T-cell (primary cell): Measurements from ENCODE around the gene SART3. TPM values are rescaled to one million over a fixed set of nuclear protein-coding genes. Genes with fewer than 3 reads are reported as not detected.
A peak's percentile ranks its signal among the peaks of the same experiment; 100 is the strongest.

Experiments used
- ATAC-seq, 4 experiments: fragments of 200-7000 bp in 3 of 4; fragments of 150-1000 bp in 1 of 4; cut with Tn5 transposase; replicated peaks in 1 of 4; 1 replicate in 3 of 4; 2 replicates in 1 of 4; pipeline ENCODE4 v1.10.0; 2021; ENCODE audit warnings: moderate library complexity in 3 of 4, mild to moderate bottlenecking in 2 of 4, moderate number of reproducible peaks in 1 of 4
- CTCF ChIA-PET, 2 donors: fragments of 300-600 bp; sonication (Branson Sonifier 250); formaldehyde crosslinking; loops; one replicate each; lab custom pipeline; 2022; ENCODE audit warnings: antibody characterized with exemption in 2 of 2; lab: Charles Lee
- POLR2A ChIA-PET, 2 donors: fragments of 300-600 bp; sonication (Branson Sonifier 250); formaldehyde crosslinking; loops; one replicate each; lab custom pipeline; 2022; ENCODE audit warnings: antibody characterized with exemption in 2 of 2; lab: Charles Lee
- DNase-seq, 35 experiments: peaks; one replicate each; pipeline versions ENCODE4 v3.0.0 to v3.0.0-alpha.2; 2013 to 2023
- H3K27ac ChIP-seq: one replicate; pipeline ENCODE4 v1.5.1; 2013; ENCODE audit warnings: low read length
- H3K27me3 ChIP-seq, 2 experiments: replicated peaks in 1 of 2; 1 replicate in 1 of 2; 2 replicates in 1 of 2; pipeline versions ENCODE4 v1.6.1 to v1.7.0; 2013; ENCODE audit warnings: low read length in 1 of 2, mixed read lengths in 1 of 2; ENCODE audit not compliant: control insufficient read depth in 2 of 2, insufficient read depth in 2 of 2; ENCODE audit errors: extremely low read depth in 1 of 2
- H3K36me3 ChIP-seq, 2 donors: 1 replicate in 1 of 2; 2 replicates in 1 of 2; pipeline versions ENCODE4 v1.6.1 to v1.7.0; 2013; ENCODE audit warnings: low read length in 1 of 2; ENCODE audit not compliant: control insufficient read depth in 2 of 2, insufficient read depth in 1 of 2; ENCODE audit errors: extremely low read depth in 1 of 2
- H3K4me1 ChIP-seq, 2 experiments: 1 replicate in 1 of 2; 2 replicates in 1 of 2; pipeline versions ENCODE4 v1.6.1 to v1.7.0; 2013; ENCODE audit warnings: low read length in 2 of 2, mixed read lengths in 1 of 2; ENCODE audit not compliant: insufficient read depth in 2 of 2, control insufficient read depth in 1 of 2; ENCODE audit errors: extremely low read depth in 1 of 2
- H3K4me3 ChIP-seq, 2 donors: 1 replicate in 1 of 2; 2 replicates in 1 of 2; pipeline versions ENCODE4 v1.5.1 to v1.7.0; 2013; ENCODE audit warnings: mild to moderate bottlenecking in 2 of 2, low read length in 1 of 2, moderate library complexity in 1 of 2; ENCODE audit not compliant: control insufficient read depth in 1 of 2; ENCODE audit errors: extremely low read depth in 1 of 2
- H3K9me3 ChIP-seq: 2 replicates; pipeline ENCODE4 v1.7.0; 2013
- H3K27ac Mint-ChIP-seq, 2 donors: one replicate each; pipeline ENCODE4 v1.8.0; 2020 to 2021; ENCODE audit warnings: mild to moderate bottlenecking in 2 of 2, mixed read lengths in 2 of 2
- H3K27me3 Mint-ChIP-seq, 2 donors: one replicate each; pipeline ENCODE4 v1.8.0; 2021 to 2022; ENCODE audit warnings: mixed read lengths in 2 of 2
- H3K36me3 Mint-ChIP-seq: one replicate; pipeline ENCODE4 v1.8.0; 2021; ENCODE audit warnings: mixed read lengths
- H3K4me1 Mint-ChIP-seq, 3 donors: one replicate each; pipeline ENCODE4 v1.8.0; 2020 to 2022; ENCODE audit warnings: mixed read lengths in 3 of 3, mild to moderate bottlenecking in 1 of 3
- H3K4me3 Mint-ChIP-seq, 3 donors: one replicate each; pipeline ENCODE4 v1.8.0; 2020 to 2022; ENCODE audit warnings: mild to moderate bottlenecking in 3 of 3, mixed read lengths in 3 of 3, moderate library complexity in 3 of 3
- H3K9me3 Mint-ChIP-seq, 3 donors: one replicate each; pipeline ENCODE4 v1.8.0; 2020 to 2022; ENCODE audit warnings: mixed read lengths in 3 of 3
- WGBS: methylation state at CpG from one replicate; pipeline ENCODE4 v1.1.5; 2013; ENCODE audit warnings: missing lambda C conversion rate; ENCODE audit not compliant: insufficient coverage; 5-methylcytosine and 5-hydroxymethylcytosine counted together
- total RNA-seq, 35 experiments: library from RNA in 6 of 35; stranded (reverse) in 6 of 35; fragments of 120-200 nt in 1 of 35; gene quantifications; one replicate each; pipeline versions ENCODE4 v1.2.1 to v1.2.4 and lab custom pipeline; 2013 to 2026

The SART3 gene
- total RNA-seq, 5 donors from 2014 or later (not counting 1 experiment from before 2014, with no cell fraction given): 76.3 to 107 (median 84.9) TPM

DNA sequence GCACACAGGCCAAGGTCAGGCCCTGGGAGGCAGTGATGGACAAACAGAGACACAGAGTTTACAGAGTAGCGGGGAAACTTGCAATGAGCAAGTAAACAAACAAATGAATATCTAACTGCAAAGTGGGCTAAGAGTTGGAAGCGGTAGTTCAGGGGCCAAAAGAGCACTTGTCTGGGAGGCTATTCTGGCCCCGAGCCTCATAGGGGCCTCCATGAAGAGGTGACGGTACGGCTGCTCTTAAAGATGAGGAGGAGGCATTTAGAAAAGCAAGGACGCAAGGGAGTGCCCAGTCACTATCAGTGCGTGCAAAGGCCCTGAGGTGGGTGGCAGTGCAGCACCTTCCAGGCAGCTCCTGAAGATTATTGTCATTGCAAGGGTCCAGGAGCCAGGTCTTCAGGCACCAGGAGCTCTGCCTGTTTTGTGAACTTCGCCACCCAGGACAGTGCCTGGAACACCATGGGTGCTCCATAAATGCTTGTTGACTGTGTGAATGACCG is 41.3 kb upstream of the SART3 start:
- Mint-ChIP-seq H3K27me3 (no peaks in the 10 kb centered on the region), H3K4me1 (no peaks in the 10 kb centered on the region), H3K4me3 (no peak overlapping the region), H3K9me3 (no peaks in the 10 kb centered on the region), H3K27ac (peak overlapping the region in 1 of 2 donors; percentile 35), H3K36me3 (no peaks in the 10 kb centered on the region)
- Histone ChIP-seq H3K27me3 (peaks cover 0 to 5% of the 10 kb centered on the region in 2 experiments), H3K9me3 (no peaks in the 10 kb centered on the region), H3K27ac (no peak overlapping the region), H3K4me3 (no peak overlapping the region), H3K36me3 (no peaks in the 10 kb centered on the region), H3K4me1 (no peaks in the 10 kb centered on the region)
- CTCF ChIA-PET: no interaction called here
- ATAC-seq: no peak
- POLR2A ChIA-PET: no interaction called here
- no peak for DNase-seq
- WGBS: 95% methylated on average over 7 of the region's 9 CpGs

DNA sequence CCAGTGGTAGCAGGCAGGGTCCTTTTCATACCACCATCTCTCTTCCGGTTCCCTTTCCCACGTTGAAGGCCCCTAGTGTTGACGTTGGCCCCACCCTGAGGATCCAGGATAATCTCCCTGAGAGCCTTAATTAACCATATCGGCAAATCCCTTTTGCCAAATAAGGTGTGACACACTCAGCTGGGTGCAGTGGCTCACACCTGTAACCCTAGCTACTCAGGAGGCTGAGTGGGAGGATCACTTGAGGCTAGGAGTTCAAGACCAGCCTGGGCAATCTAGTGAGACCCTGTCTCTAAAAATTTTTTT is 39.7 kb upstream of the SART3 start:
- no peak for DNase-seq
- POLR2A ChIA-PET: interaction anchor here in 1 of 2 donors (0.7 kb wide), 1 partner anchor 46 kb away, joined by 3 read pairs; no protein-coding TSS in a partner anchor

GRCh38 chr12:108599948-108600701 is 39.2 kb upstream of the SART3 start:
- CTCF ChIA-PET: interaction anchor here in 1 of 2 donors (0.5 kb wide), 1 partner anchor 250 kb away, joined by 3 read pairs; no protein-coding TSS in a partner anchor

More for the DNA sequence above, 39.7 kb upstream of the SART3 start:
- CTCF ChIA-PET: interaction anchor here in 1 of 2 donors (0.5 kb wide), 1 partner anchor 249 kb away, joined by 3 read pairs; no protein-coding TSS in a partner anchor
- Mint-ChIP-seq H3K27me3 (no peaks in the 10 kb centered on the region), H3K4me1 (no peaks in the 10 kb centered on the region), H3K36me3 (no peaks in the 10 kb centered on the region), H3K27ac (no peak overlapping the region), H3K4me3 (no peak overlapping the region), H3K9me3 (no peaks in the 10 kb centered on the region)
- peaks cover 0 to 5% of the 10 kb centered on the region in 2 experiments for H3K27me3 ChIP-seq
- H3K36me3 ChIP-seq: no peaks in the 10 kb centered on the region
- no peak overlapping the region for H3K27ac ChIP-seq
- no peaks in the 10 kb centered on the region for H3K4me1 ChIP-seq
- 58% methylated on average over 3 of the region's 4 CpGs for WGBS
- no peak for ATAC-seq
- no peak overlapping the region for H3K4me3 ChIP-seq
- no peaks in the 10 kb centered on the region for H3K9me3 ChIP-seq

GRCh38 chr12:108599541-108599940 is 38.6 kb upstream of the SART3 start:
- H3K27me3 Mint-ChIP-seq: no peaks in the 10 kb centered on the region
- no peak for DNase-seq
- no peak overlapping the region for H3K27ac ChIP-seq
- no peak for ATAC-seq
- H3K9me3 ChIP-seq: no peaks in the 10 kb centered on the region
- peaks cover 0 to 5% of the 10 kb centered on the region in 2 experiments for H3K27me3 ChIP-seq
- WGBS: 74% methylated on average over 3 of the region's 6 CpGs
- no peak overlapping the region for H3K27ac Mint-ChIP-seq
- no peaks in the 10 kb centered on the region for H3K4me1 Mint-ChIP-seq
- H3K4me3 Mint-ChIP-seq: no peak overlapping the region
- POLR2A ChIA-PET: no interaction called here
- H3K9me3 Mint-ChIP-seq: no peaks in the 10 kb centered on the region
- no peak overlapping the region for H3K4me3 ChIP-seq
- no peaks in the 10 kb centered on the region for H3K4me1 ChIP-seq
- CTCF ChIA-PET: no interaction called here
- H3K36me3 ChIP-seq: no peaks in the 10 kb centered on the region
- no peaks in the 10 kb centered on the region for H3K36me3 Mint-ChIP-seq

More at GRCh38 chr12:108599948-108600701, 39.2 kb upstream of the SART3 start:
- peaks cover 0 to 5% of the 10 kb centered on the region in 2 experiments for H3K27me3 ChIP-seq
- no peaks in the 10 kb centered on the region for H3K36me3 ChIP-seq
- Mint-ChIP-seq H3K9me3 (no peaks in the 10 kb centered on the region), H3K4me1 (no peaks in the 10 kb centered on the region), H3K36me3 (no peaks in the 10 kb centered on the region), H3K4me3 (no peak overlapping the region), H3K27me3 (no peaks in the 10 kb centered on the region), H3K27ac (no peak overlapping the region)
- H3K27ac ChIP-seq: no peak overlapping the region
- WGBS: 78% methylated on average over 8 of the region's 10 CpGs
- ATAC-seq (no peak), DNase-seq (no peak)
- no peak overlapping the region for H3K4me3 ChIP-seq
- no peaks in the 10 kb centered on the region for H3K4me1 ChIP-seq
- no peaks in the 10 kb centered on the region for H3K9me3 ChIP-seq
- POLR2A ChIA-PET: interaction anchor here in 1 of 2 donors (0.7 kb wide), 1 partner anchor 45 kb away, joined by 3 read pairs; no protein-coding TSS in a partner anchor

- H3K27me3 Mint-ChIP-seq: no peaks in the 10 kb centered on the region
- H3K36me3 Mint-ChIP-seq: no peaks in the 10 kb centered on the region
- H3K4me1 Mint-ChIP-seq: no peaks in the 10 kb centered on the region
- 97% methylated on average over 9 of the region's 11 CpGs for WGBS
- DNase-seq: no peak
- Histone ChIP-seq H3K36me3 (no peaks in the 10 kb centered on the region), H3K4me1 (no peaks in the 10 kb centered on the region), H3K4me3 (no peak overlapping the region), H3K27ac (no peak overlapping the region), H3K27me3 (peaks cover 0 to 5% of the 10 kb centered on the region in 2 experiments), H3K9me3 (no peaks in the 10 kb centered on the region)
- no peak overlapping the region for H3K27ac Mint-ChIP-seq
- no peaks in the 10 kb centered on the region for H3K9me3 Mint-ChIP-seq
- POLR2A ChIA-PET: no interaction called here
- no peak for ATAC-seq
- H3K4me3 Mint-ChIP-seq: no peak overlapping the region
- CTCF ChIA-PET: no interaction called here
These were observed 37.7 kb upstream of the SART3 start for GRCh38 chr12:108598553-108599250.
